IMR-90 (cell line): ENCODE results near the gene ITLN1. TPM values are rescaled to one million over a fixed set of nuclear protein-coding genes. Genes with fewer than 3 reads are reported as not detected.
"Not testable (repeated sequence)": the region's sequence is repeated elsewhere in the genome, so short reads cannot be mapped to it uniquely, and the experiment has no call there.

Experiments used
- ATAC-seq: fragments of 200-7000 bp; cut with Tn5 transposase; 2 replicates; pipeline ENCODE4 v1.9.1; 2020; ENCODE audit warnings: low read depth, mild to moderate bottlenecking, moderate library complexity
- BruUV-seq: library from RNA; stranded (reverse); fragments of 400-500 nt; replicated peaks from 2 replicates; lab custom pipeline; 2021; lab: Mats Ljungman, UMichigan
- CTCF ChIA-PET: fragments of 300-600 bp; formaldehyde crosslinking; extraction: SDS; loops from one replicate; lab custom pipeline; 2021; ENCODE audit warnings: antibody characterized with exemption; lab: Yijun Ruan, JAX
- POLR2A ChIA-PET: fragments of 300-600 bp; sonication (Branson Sonifier 250); formaldehyde crosslinking; loops from one replicate; lab custom pipeline; 2022; ENCODE audit warnings: antibody characterized with exemption; ENCODE audit not compliant: unreplicated experiment; lab: Charles Lee
- DNase-seq: peaks from one replicate; pipeline ENCODE4 v3.0.0; 2013
- H2AFZ ChIP-seq: replicated peaks from 2 replicates; pipeline ENCODE3; 2013; ENCODE audit warnings: low read length, mild to moderate bottlenecking; ENCODE audit not compliant: poor library complexity
- H2AK5ac ChIP-seq: 2 replicates; pipeline ENCODE4 v1.6.1; 2013; ENCODE audit warnings: low read depth, low read length, inconsistent platforms
- H2AK9ac ChIP-seq: replicated peaks from 2 replicates; pipeline ENCODE3; 2013; ENCODE audit warnings: mild to moderate bottlenecking, low read depth, low read length, moderate library complexity; ENCODE audit not compliant: poor library complexity
- H2BK120ac ChIP-seq: 2 replicates; pipeline ENCODE4 v1.6.1; 2013; ENCODE audit warnings: low read depth, low read length, inconsistent platforms
- H2BK15ac ChIP-seq: 3 replicates; pipeline ENCODE4 v1.6.1; 2013; ENCODE audit warnings: low read depth, low read length, inconsistent platforms
- H2BK20ac ChIP-seq: 2 replicates; pipeline ENCODE4 v1.6.1; 2013; ENCODE audit warnings: low read depth, mild to moderate bottlenecking, inconsistent platforms, low read length, moderate library complexity
- H2BK5ac ChIP-seq: 2 replicates; pipeline ENCODE4 v1.6.1; 2013; ENCODE audit warnings: mild to moderate bottlenecking, low read depth, low read length, inconsistent platforms; ENCODE audit not compliant: poor library complexity, severe bottlenecking
- H3K14ac ChIP-seq: replicated peaks from 2 replicates; pipeline ENCODE4 v1.6.1; 2013; ENCODE audit warnings: low read depth, low read length, inconsistent platforms
- H3K18ac ChIP-seq: 2 replicates; pipeline ENCODE4 v1.6.1; 2013; ENCODE audit warnings: low read depth, low read length, control low read depth
- H3K23ac ChIP-seq: 2 replicates; pipeline ENCODE4 v1.6.1; 2013; ENCODE audit warnings: low read depth, low read length, inconsistent platforms
- H3K27ac ChIP-seq: 2 replicates; pipeline ENCODE4 v1.5.1; 2013; ENCODE audit warnings: mild to moderate bottlenecking, control low read depth, low read length; ENCODE audit not compliant: insufficient read depth
- H3K27me3 ChIP-seq: 2 replicates; pipeline ENCODE4 v1.6.1; 2013; ENCODE audit warnings: low read length; ENCODE audit not compliant: control insufficient read depth, insufficient read depth
- H3K36me3 ChIP-seq: 2 replicates; pipeline ENCODE4 v1.6.1; 2013; ENCODE audit warnings: low read length, mixed read lengths; ENCODE audit not compliant: control insufficient read depth, insufficient read depth
- H3K4ac ChIP-seq: 2 replicates; pipeline ENCODE4 v1.6.1; 2013; ENCODE audit warnings: low read depth, low read length, inconsistent platforms
- H3K4me1 ChIP-seq: 2 replicates; pipeline ENCODE4 v1.6.1; 2013; ENCODE audit warnings: low read length, mixed read lengths; ENCODE audit not compliant: control insufficient read depth, insufficient read depth
- H3K4me2 ChIP-seq: 2 replicates; pipeline ENCODE4 v1.6.1; 2013; ENCODE audit warnings: low read depth, mild to moderate bottlenecking, control low read depth, low read length, moderate library complexity
- H3K4me3 ChIP-seq: 2 replicates; pipeline ENCODE4 v1.5.1; 2013; ENCODE audit warnings: low read depth, mild to moderate bottlenecking, control low read depth, low read length, moderate library complexity; ENCODE audit not compliant: insufficient read depth
- H3K56ac ChIP-seq: 2 replicates; pipeline ENCODE4 v1.6.1; 2013; ENCODE audit warnings: low read length, inconsistent platforms; ENCODE audit not compliant: insufficient read depth; ENCODE audit errors: extremely low read depth
- H3K79me1 ChIP-seq, 2 experiments: 2 replicates each; pipeline ENCODE4 v1.6.1; 2013; ENCODE audit warnings: low read length in 2 of 2, inconsistent platforms in 1 of 2, low read depth in 1 of 2
- H3K9ac ChIP-seq: 2 replicates; pipeline ENCODE4 v1.6.1; 2013; ENCODE audit warnings: low read depth, low read length, control low read depth
- H3K9me1 ChIP-seq: 2 replicates; pipeline ENCODE4 v1.6.1; 2013; ENCODE audit warnings: low read length, inconsistent platforms; ENCODE audit not compliant: insufficient read depth
- H3K9me3 ChIP-seq: 2 replicates; pipeline ENCODE4 v1.6.1; 2013; ENCODE audit warnings: low read length; ENCODE audit not compliant: control insufficient read depth, insufficient read depth
- H4K20me1 ChIP-seq: 2 replicates; pipeline ENCODE4 v1.6.1; 2013; ENCODE audit warnings: low read length, inconsistent platforms; ENCODE audit not compliant: insufficient read depth
- H4K5ac ChIP-seq: 2 replicates; pipeline ENCODE4 v1.6.1; 2013; ENCODE audit warnings: mild to moderate bottlenecking, low read depth, low read length, control low read depth
- H4K8ac ChIP-seq, 2 experiments: 2 replicates each; pipeline ENCODE4 v1.6.1; 2013; ENCODE audit warnings: low read depth in 2 of 2, low read length in 2 of 2, control low read depth in 1 of 2, inconsistent platforms in 1 of 2
- H4K91ac ChIP-seq: 2 replicates; pipeline ENCODE4 v1.6.1; 2013; ENCODE audit warnings: low read depth, low read length, inconsistent platforms; ENCODE audit not compliant: insufficient read depth
- CHD1 ChIP-seq: IDR thresholded peaks from 2 replicates; pipeline ENCODE4 v1.6.1; 2012; ENCODE audit warnings: low read depth, low read length, improper control_type of control experiment
- FOS ChIP-seq: fragments of 150-350 bp; IDR thresholded peaks from 2 replicates; pipeline ENCODE4 v1.6.1; 2016; ENCODE audit warnings: low read depth, low read length
- MXI1 ChIP-seq: IDR thresholded peaks from 2 replicates; pipeline ENCODE4 v1.6.1; 2012; ENCODE audit warnings: low read depth, mild to moderate bottlenecking, low read length, moderate library complexity, borderline replicate concordance
- SMC3 ChIP-seq: fragments of 150-350 bp; IDR thresholded peaks from 2 replicates; pipeline ENCODE4 v1.6.1; 2016; ENCODE audit warnings: low read depth, mild to moderate bottlenecking, antibody characterized with exemption, low read length, moderate library complexity
- USF2 ChIP-seq: fragments of 150-350 bp; IDR thresholded peaks from 2 replicates; pipeline ENCODE4 v1.6.1; 2017; ENCODE audit warnings: mild to moderate bottlenecking, antibody characterized with exemption, low read length, low read depth
- WGBS, 2 experiments: methylation state at CpG; one replicate each; pipeline versions ENCODE4 v1.1.5 to v1.1.7; 2013; ENCODE audit warnings: missing lambda C conversion rate in 2 of 2; ENCODE audit not compliant: insufficient read length in 1 of 2; ENCODE audit errors: extremely low coverage in 2 of 2; 5-methylcytosine and 5-hydroxymethylcytosine counted together
- dilution Hi-C: fragments of 300-500 bp; cut with HindIII; formaldehyde crosslinking; loops from one replicate; pipeline ENCODE4 v1.14.3; 2018; ENCODE audit warnings: low sequenced_read_pairs; ENCODE audit not compliant: unreplicated experiment
- in situ Hi-C: fragments of 300-500 bp; cut with MboI; formaldehyde crosslinking; loops from 3 replicates; pipeline ENCODE4 v1.14.3; 2019; ENCODE audit warnings: low sequenced_read_pairs, inconsistent platforms, mixed read lengths
- intact Hi-C: fragments of 100-400 bp; cut with micrococcal nuclease; formaldehyde crosslinking; loops from 2 replicates; pipeline ENCODE4 v1.10.0; 2022
- polyA plus RNA-seq, 3 experiments: library from polyadenylated mRNA; depleted of rRNA; stranded (reverse); fragments of >200 nt; gene quantifications; 2 replicates each; pipeline ENCODE4 v1.2.3, GENCODE V29; 2012; ENCODE audit warnings: low replicate concordance in 1 of 3
- total RNA-seq: library from RNA; depleted of rRNA; stranded (reverse); fragments of >200 nt; gene quantifications from 2 replicates; pipeline ENCODE4 v1.2.3, GENCODE V29; 2012

The ITLN1 gene
- total and polyA plus RNA-seq, 2 of the 4 experiments (the other 2 are of a cell fraction), result not detected

GRCh38 chr1:160882582-160882981 lies 2.4 kb downstream of the ITLN1 start:
- Histone ChIP-seq H3K4me2 (no peak overlapping the region), H3K4me3 (no peak overlapping the region), H2BK20ac (no peak overlapping the region), H2BK120ac (no peak overlapping the region), H3K4me1 (no peaks in the 10 kb centered on the region), H4K8ac (no peak overlapping the region), H3K36me3 (no peaks in the 10 kb centered on the region), H4K20me1 (no peaks in the 10 kb centered on the region), H3K23ac (no peak overlapping the region), H3K9ac (no peak overlapping the region), H4K91ac (no peak overlapping the region), H3K56ac (no peak overlapping the region), H3K79me1 (no peaks in the 10 kb centered on the region), H2AK5ac (no peak overlapping the region), H2BK5ac (no peak overlapping the region), H2AK9ac (no peak overlapping the region), H2AFZ (no peak overlapping the region), H2BK15ac (no peak overlapping the region), H4K5ac (no peak overlapping the region), H3K4ac (no peak overlapping the region), H3K27me3 (no peaks in the 10 kb centered on the region), H3K18ac (no peak overlapping the region), H3K9me1 (no peaks in the 10 kb centered on the region), H3K27ac (no peak overlapping the region), H3K14ac (no peak overlapping the region), H3K9me3 (no peaks in the 10 kb centered on the region)
- no peak for DNase-seq
- CTCF ChIA-PET, result no interaction called here
- intact Hi-C loops (no loop called here), in situ Hi-C loops (no loop called here), dilution Hi-C loops (no loop called here)
- POLR2A ChIA-PET, result no interaction called here
- no CpG with 5 or more reads among the region's 1 CpG for WGBS, 2 experiments
- BruUV-seq, result no TSS peak
- no peak for TF ChIP-seq USF2
- TF ChIP-seq FOS, result no peak
- TF ChIP-seq SMC3, result no peak
- TF ChIP-seq CHD1, result no peak
- TF ChIP-seq MXI1, result no peak
- no peak for ATAC-seq

GRCh38 chr1:160881264-160881663 lies 3.7 kb downstream of the ITLN1 start:
- H3K27ac ChIP-seq, intact Hi-C loops, POLR2A ChIA-PET, H4K91ac ChIP-seq, H2AK5ac ChIP-seq, H3K9ac ChIP-seq, H4K8ac ChIP-seq, H2AFZ ChIP-seq, in situ Hi-C loops, H3K23ac ChIP-seq, H3K79me1 ChIP-seq, H3K9me1 ChIP-seq, H2BK5ac ChIP-seq, H3K4me2 ChIP-seq, H2BK20ac ChIP-seq, H4K20me1 ChIP-seq, H3K27me3 ChIP-seq, H3K4ac ChIP-seq, H3K4me1 ChIP-seq, H3K56ac ChIP-seq, H3K9me3 ChIP-seq, dilution Hi-C loops, DNase-seq, H2BK15ac ChIP-seq, H2BK120ac ChIP-seq, CTCF ChIA-PET, H2AK9ac ChIP-seq, H3K18ac ChIP-seq, H3K14ac ChIP-seq, H3K4me3 ChIP-seq, H3K36me3 ChIP-seq, ATAC-seq, H4K5ac ChIP-seq, BruUV-seq: not testable (repeated sequence)
- 20% methylated on average over 2 of the region's 7 CpGs; no CpG with 5 or more reads in 1 of the 2 experiments for WGBS, 2 experiments
